NOMO-1 treated with dmso at 0.1 percent for 144 hours (cell line): ENCODE results near the gene TOM1.

Source experiments
- DNase-seq: peaks from one replicate; lab custom pipeline; 2025; ENCODE audit not compliant: unreplicated experiment; lab: John Stamatoyannopoulos, UW

TOM1 gene

DNA sequence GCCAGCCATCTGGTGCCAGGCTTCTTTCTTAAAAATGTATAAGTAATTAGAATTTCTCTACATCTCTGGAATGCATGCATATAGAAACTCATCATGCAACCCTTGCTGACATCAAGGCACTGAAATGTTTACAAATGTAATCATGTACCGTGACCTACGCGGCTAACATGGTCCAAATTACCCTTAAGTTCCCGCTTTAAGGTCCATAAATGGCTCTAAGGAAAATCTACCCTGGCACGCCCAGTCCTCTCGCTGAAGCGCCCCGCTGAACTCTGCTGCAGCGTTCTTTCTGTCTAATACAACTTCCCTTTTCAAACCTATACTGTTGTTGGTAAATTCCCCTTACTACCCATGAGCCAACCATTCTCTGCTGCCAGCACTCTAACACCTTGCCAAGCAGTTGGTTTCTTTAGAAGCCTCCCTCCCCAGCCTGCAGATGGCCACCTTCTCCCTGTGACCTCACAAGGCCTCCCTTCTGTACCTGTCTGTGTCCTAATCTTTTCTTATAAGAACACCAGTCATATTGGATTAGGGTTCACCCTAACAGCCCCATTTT is 67.7 kb downstream of the TOM1 start:
- DNase-seq, result peak; percentile 63

DNA sequence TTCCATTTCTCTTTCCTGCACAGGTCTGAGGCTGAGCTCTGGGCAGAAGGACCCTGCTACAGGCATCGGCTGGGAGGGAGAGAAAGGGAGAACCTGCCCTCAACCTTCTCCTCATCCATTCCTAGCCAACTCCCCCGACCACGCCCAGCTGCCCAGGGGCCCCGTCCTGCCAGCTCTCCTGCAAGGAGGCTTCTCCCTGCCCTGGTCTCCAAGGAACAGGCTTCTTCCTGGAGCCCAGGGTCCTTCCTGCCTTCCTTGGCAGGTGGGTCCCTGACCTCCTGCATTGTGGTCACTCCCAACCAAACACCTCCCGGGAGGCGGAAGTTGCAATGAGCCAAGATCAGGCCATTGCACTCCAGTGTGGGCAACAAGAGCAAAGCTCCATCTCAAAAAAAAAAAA is 68.7 kb downstream of the TOM1 start:
- DNase-seq, result no peak

DNA sequence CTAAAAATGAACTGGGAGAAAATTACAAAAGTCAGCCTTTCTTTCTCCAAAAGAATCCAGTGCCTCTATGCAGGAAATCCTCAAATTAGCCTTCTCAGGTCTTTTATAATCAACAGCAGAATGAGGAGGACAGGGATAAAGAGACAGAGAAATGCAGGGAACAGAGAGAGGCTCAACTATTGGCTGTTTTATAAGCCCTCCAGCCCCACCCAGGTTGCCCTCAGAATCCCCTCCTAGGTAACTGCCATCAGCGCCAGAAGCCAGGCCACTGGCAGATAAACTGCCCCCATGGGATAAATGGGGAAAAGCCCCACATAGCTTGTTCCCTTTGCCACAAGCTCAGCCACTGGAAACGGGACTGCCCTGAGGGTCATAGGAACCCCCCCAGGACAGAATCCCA is 70.3 kb downstream of the TOM1 start:
- no peak for DNase-seq

DNA sequence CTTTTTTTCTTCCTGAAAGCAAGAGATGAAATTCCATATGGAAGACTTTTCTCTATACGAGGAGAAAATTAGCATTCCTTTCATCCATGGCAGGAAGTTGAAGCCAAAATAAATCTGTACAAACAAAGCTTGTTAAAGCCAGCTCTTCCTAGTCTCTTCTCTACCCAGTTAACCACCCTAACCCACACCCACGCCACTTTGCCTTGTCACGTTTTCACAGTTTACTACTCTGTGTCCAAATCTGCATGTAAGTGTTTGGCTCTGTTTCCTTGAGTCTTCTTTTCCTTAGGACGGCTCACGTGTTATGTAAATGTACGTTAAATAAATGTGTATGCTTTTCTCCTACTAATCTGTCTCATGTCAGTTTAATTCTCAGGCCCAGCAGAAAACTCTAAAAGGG is 74.1 kb downstream of the TOM1 start:
- no peak for DNase-seq

DNA sequence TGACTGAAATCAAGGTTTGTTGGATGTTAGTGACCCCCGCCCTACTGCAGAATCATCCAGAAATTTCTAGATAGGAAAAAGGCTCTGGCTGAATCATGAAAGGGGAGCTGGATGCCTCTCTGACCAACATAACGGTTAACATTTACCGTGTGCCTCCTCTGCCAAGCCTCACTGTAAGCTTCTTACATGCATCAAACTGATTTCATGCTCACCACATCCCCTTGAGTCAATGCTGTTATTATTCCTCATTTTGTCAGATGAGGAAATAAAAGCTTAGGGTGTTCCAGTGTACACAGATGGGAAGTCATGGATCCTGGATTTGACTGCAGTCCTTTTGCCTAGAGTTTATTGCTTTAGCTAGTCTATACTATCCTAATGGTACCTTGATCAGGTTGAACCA is 75.3 kb downstream of the TOM1 start:
- DNase-seq, result no peak

DNA sequence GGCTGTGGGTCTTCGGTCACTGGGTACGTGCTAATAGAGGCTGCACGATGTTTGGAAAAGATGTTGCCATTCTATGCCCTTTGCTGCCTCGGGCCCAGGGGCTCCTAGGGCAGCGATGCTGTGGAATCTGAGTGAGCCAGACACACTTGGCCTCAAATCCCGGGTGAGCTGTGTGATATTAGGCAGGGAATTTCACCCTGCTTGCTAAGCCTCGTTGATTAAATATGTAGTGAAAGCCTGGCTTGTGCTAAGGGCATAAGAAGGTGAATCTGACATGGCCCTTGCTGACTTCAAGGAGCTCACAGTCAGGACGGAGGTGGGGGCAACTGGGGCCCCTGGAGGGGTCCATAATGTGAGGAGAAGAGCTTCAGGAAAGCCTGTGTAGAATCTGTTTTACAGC is 75.8 kb downstream of the TOM1 start:
- DNase-seq, result no peak

DNA sequence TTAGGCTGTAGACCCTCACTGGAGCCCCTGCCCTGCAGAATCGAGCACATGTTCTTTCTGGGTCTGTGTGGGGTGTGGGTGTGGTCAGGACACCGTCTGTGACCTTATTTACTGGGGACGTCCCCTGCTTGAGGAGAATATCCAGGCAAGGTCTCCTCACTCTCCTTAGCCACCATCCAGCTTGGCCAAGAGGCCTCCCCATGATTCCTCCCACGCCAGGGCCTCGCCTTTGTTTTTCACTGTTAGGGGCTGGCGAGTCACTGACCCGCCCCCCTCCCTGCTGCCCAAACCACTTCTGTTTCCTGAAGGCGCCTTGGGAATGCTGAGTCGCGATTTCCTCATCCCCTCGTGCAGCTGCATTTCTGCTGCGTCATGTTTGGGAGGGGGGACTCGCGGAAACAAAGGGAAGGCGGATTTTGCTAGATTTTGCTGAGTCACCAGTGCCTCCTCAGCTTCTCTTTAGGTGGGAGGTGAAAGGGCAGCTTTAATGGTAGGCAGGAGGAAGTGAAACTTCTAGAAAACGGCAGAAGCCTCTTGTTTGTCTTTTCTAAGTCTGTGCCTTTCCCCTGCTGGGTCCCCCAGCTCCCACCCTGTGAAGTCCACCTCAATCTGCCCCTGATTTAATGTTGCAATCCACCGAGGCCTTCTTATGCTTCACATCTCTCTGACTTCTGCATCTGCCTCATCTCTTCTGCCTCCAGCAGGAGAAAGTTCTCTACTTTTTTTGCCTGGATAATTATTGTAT is 77.2 kb downstream of the TOM1 start:
- peak; percentile 96 for DNase-seq

DNA sequence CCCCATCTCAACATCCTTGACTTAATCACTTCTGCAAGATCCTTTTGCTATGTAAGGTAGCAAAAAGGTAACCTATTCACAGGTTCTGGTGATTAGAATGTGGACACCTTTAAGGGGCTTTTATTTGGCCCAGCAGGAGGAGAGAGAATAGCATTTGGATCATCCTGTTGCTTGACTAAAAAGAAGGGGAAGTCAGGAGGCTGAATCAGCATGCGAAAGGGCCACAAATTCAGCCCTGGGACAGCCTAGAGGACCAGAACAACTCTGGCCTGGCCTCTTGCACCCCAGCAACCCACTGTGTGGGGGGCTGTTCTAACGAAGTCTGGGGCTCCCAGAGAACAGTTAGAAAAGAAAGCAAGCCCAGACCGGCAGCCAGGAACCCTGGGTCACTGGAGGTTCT is 78.0 kb downstream of the TOM1 start:
- DNase-seq, result no peak

DNA sequence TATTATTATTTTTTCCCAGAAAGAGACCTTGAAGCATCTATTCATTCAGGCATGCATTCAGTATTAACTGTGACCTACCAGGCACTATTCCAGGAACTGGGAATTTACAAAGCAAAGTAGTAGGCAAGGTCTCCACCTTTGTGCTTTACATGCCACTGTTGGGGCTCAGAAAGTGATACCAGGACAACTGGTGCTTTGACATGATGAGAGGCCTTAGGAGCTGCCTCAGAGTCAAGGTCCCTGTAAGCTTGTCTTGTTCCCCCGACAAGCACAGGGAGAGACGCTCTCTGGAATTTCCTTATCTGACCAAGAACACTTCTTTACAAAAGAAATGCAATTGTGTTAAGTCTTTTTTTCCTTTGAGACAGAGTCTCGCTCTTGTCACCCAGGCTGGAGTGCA is 78.9 kb downstream of the TOM1 start:
- no peak for DNase-seq

DNA sequence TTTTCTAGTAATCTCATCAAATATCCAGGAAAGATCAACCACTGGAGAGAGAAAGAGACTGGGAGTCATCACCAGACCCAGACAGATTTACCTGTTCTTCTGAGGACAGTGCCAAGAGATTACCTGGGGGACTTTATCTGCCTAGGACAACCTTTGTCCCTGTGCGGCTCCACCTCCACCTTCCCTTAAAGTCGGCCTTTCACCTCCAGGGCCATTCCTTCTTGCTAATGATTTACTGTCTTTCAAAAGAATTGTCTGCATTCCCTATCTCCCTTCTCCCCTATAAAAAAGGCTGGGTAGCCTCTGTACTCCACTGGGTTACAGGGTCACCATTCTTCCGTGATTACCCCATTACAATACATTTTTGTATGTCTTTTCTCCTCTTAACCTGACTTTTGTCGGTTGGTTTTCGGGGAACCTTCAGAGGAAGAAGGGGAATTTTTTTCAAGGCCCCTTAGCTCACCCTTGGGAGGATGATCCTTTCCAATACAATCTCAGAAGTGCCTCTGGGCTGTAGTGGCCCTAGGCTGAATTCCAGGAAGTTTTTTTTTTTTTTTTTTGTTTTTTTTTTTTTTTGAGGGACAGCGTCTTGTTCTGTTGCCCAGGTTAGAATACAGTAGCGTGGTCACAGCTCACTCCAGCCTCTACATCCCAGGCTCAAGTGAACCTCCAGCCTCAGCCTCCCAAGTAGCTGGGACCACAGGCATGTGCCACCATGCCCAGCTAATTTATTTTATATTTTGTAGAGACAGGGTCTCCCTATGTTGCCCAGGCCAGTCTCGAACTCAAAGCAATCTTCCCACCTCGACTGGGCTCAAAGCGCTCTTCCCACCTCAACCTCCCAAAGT is 79.7 kb downstream of the TOM1 start:
- DNase-seq, result no peak

DNA sequence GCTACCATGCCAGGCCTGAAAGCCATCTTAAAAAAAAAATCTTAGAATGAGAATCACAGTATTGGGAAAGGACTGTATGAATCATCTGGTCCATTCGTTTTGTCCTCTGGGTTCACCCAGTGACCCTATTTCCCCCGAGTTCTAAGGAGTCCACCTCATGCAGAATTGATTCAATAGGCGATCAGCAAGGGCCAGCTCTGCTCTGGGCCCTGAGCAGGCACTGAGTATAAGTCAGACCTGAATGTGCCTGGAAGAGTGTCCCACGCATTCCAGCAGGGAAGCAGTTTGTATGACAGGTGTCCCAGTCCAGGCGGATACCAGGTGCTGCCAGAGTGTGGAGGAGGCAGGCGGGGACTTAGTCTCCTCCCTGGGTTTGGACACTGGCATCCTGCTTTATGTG is 80.3 kb downstream of the TOM1 start:
- no peak for DNase-seq

DNA sequence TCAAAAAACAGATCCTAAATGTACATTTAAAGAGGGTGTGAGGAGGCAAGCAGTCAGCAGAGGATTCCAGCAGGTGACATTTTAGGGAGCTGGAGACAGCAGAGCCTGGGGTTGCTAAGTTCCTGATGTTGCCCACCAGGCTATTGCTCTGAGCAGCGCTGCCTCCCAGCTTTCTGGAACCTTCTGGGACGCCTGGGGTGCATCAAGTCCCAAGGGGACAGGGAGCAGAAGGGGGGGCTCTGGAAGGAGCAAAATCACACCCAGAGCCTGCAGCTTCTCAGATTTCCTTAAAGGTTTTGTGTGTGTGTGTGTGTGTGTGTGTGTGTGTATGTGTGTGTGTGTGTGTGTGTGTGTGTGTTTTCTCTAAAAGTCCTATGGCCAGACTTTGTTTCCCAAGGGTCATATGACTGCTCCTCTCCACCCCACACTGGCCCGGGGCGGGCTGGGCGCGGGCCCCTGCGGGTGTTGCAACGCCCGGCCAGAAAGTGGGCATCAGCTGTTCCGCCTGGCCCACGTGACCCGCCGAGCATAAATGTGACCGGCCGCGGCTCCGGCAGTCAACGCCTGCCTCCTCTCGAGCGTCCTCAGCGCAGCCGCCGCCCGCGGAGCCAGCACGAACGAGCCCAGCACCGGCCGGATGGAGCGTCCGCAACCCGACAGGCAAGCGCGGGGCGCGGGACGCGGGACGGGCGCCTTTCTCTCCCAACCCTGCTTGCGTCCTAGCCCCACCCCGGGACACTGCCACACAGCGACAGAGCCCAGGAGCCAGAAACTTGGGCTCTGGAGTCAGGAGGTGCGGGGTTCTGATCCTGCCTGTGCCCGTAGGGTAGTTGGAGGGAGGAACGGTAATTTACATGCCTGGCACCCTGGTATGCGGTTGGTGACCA is 81.1 kb downstream of the TOM1 start, which contains the start of gene HMOX1:
Gene HMOX1 (plus strand): TSS at position 560 of the 887 bp plus-strand sequence. CDS start 78 bp downstream, at position 638.
- DNase-seq, result peak; percentile 74

DNA sequence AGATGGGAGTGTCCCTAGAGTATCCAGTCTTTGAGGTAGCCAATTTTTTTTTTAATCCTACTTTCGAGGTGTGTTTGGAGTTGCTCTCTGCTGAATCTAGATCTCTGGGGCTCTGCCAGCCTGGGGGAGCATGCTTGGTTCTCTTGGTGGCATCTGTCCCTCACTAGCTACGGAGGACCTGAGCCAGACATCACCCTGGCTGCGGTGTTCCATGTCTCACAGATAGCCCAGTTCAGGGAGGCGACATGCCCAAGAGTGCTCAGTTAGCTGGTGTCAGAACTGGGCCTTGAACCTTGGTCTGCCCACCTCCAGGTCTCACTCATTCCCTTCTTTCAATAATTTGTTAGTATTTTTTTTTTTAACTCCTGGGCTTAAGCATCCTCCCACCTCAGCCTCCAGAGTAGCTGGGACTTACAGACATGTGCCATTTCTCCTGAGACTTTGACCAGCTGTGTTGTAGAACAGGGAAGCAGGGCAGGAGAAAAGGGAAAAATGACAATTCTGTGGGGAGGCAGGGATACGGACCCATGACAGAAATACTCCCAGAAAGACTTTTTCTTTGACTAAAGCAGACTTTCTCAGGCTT is 81.8 kb downstream of the TOM1 start:
- no peak for DNase-seq

DNA sequence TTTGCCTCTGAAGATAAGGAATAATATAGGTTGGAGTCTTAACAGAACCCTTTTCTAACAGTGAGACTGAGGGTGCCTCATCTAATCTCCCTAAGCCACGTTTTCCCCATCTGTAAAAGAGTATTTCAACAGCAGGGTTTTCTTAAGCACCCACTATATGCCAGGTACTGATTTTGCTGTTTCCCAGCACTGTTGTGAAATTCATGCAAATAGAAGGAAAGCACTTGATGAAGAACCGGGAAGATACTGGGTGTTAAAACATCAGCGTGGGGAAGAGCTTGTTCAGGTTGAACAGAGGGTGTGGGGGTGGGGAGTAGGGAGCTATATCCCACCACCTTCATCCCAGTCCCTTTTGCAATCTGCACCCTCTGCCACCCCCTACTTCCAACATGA is 84.0 kb downstream of the TOM1 start:
- DNase-seq, result no peak

DNA sequence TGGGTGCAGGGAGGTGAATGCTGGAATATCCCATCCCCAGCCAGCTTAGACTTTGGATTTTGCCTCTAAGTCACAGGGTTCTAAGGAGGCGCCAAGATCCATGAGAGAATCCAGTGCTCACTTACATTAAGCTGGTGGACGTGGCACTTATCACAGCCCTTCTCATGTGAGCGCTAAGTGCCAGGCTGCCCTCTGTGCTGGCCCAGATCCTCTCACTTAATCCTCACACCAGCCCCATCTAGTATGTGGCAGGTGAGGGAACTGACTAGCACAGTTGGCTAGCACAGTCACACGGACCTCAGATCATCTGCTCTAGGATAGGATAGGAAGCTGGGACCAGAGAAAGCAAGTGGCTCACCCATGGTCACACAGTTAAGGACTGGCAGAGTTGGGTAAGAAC is 84.8 kb downstream of the TOM1 start:
- DNase-seq, result no peak

DNA sequence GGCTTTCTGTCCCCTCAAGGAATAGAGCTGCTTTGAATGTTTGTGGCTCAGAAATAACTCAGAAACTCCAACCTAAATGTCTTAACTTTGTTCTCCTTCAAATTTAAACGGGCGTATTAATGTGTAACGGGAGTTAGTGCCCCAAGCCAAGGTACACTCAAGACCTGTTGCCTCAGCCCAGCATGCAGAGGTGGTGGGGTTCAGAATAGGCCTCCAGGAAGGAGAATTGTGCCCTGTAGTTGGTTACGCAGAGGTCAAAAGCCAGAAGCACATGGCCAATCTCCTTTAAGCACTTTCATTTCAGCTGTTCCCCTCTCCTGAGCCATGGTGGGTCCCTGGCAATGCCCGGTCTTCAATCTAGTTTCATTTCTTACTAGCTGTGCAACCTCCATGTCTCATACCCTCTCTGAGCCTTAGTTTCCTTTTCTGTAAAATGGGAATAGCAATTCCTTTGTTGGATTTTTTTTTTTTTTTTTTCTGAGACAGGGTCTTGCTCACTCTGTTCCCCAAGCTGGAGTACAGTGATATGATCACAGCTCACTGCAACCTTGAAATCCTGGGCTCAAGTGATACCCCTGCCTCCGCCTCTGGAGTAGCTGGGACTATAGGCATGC is 85.4 kb downstream of the TOM1 start:
- DNase-seq, result no peak

DNA sequence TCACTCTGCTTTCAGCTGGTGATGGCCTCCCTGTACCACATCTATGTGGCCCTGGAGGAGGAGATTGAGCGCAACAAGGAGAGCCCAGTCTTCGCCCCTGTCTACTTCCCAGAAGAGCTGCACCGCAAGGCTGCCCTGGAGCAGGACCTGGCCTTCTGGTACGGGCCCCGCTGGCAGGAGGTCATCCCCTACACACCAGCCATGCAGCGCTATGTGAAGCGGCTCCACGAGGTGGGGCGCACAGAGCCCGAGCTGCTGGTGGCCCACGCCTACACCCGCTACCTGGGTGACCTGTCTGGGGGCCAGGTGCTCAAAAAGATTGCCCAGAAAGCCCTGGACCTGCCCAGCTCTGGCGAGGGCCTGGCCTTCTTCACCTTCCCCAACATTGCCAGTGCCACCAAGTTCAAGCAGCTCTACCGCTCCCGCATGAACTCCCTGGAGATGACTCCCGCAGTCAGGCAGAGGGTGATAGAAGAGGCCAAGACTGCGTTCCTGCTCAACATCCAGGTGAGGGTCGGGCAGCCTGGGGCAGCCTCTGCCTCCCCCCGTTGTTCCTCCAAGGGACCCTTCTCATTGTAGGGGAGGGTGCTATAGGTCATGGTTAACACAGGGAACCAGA is 87.1 kb downstream of the TOM1 start:
- DNase-seq, result no peak

DNA sequence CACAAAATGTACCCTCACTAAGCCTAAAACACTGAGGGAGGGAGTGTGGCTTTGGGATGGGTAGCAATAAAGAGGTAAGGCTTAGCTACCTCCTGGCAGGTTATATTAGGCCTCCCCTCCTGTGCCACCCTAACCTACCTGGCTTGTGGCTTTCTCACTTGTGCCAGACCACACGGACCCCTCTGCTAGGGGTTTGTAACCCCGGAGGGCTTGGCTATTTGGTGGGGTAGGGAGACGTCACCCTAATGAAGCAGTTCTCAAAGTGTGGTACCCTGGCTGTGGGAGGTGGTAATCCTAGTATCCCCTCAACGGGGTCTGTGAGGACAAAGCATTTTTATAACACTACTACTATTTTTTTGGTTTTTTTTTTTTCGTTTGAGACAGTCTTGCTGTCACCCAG is 91.2 kb downstream of the TOM1 start:
- no peak for DNase-seq

DNA sequence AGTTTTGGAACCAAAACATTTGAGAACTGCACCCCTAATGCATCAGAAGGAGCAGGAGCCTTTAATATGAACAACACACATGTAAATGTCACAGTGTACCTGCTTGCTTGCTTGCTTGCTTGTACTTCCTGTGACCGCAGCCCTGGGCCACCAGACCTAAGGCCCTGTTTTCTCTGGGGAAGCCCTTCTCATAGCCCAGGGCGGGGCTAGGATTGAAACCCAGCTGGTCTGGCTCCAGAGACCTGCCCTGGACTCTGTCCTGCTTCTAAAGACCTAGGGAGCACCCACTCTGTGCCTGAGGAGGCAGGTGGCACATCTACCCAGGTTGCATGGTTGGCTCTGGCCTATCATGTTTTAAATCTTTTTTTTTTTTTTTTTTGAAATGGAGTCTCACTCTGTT is 92.7 kb downstream of the TOM1 start:
- DNase-seq, result no peak
